NCI-H2196 (cell line): ENCODE data around the gene CCDC124.
"Not testable (repeated sequence)": the region's sequence is repeated elsewhere in the genome, so short reads cannot be mapped to it uniquely, and the experiment has no call there.

Source experiments
- DNase-seq: peaks from one replicate; lab custom pipeline; 2025; ENCODE audit not compliant: unreplicated experiment; lab: John Stamatoyannopoulos, UW

CCDC124 gene, protein sequence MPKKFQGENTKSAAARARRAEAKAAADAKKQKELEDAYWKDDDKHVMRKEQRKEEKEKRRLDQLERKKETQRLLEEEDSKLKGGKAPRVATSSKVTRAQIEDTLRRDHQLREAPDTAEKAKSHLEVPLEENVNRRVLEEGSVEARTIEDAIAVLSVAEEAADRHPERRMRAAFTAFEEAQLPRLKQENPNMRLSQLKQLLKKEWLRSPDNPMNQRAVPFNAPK

DNA sequence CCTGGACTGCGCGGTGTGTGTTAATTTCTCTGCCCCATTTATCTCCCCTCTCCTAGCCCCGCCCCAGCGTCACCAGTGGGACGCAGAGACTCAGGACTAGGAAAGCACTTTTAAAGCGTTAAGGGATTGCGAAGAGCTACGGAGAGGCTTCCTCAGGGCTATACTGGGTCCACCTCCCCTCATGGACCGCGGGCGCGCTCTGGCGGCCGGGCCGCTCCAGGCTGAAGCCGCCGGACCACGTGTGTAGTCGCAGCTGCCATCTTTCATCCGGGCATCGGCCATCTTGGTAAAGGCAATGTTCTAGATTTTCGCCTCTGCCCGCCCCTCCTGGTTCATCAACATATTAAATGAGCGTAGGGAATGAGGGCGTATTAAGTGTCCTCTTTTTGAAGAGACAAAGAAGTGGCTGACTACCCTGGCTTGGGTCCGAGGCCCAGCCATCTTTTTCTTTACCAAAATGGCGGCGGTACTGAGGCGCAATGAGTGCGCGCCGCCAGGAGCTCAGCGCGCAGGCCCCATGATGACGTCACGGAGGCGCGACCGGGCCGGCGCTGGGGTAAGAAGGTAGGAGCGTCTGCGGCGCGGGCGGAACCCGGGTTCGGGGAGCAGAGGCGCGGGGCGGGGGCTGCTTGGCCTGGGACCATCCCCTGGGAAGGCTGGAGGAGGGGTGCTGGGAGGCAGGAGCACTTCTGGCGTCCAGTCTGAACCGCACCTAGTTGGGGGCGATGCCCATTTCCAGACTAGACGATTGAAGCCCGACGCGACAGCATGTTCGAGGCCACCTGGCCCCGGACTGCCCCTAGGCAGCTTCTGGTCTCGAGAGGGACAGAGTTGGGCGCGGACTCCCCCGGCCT is at the start of gene CCDC124:
CCDC124 (plus strand) TSS at position 531 of the 854 bp plus-strand sequence. CDS start 3,406 bp downstream, outside the sequence.
- peak; percentile 92 for DNase-seq

DNA sequence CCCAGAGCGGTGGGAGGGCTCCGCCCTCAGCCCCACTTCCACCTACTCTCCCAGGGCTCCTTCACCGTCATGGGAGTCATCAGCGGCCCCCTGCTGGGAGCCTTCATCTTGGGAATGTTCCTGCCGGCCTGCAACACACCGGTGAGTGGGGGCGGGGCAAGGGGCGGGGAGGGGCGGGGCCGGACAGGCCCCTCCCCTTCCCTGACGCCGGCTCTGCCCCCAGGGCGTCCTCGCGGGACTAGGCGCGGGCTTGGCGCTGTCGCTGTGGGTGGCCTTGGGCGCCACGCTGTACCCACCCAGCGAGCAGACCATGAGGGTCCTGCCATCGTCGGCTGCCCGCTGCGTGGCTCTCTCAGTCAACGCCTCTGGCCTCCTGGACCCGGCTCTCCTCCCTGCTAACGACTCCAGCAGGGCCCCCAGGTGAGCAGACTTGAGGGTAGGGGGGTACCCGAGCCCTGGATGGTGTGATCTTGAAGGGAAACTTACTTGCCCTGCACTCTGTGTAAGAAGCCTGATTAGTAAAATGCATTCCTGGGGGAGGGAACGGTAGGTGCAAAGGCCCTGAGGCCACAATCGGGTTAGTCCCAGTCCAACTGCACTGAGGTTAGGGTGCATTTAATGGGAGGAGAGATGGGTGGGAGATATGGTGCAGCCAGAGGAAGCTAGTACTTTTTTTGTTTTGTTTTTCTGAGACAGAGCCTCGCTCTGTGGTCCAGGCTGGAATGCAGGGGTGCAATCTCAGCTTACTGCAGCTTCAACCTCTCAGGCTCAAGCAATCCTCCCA is 49.0 kb upstream of the CCDC124 start:
- DNase-seq: no peak

DNA sequence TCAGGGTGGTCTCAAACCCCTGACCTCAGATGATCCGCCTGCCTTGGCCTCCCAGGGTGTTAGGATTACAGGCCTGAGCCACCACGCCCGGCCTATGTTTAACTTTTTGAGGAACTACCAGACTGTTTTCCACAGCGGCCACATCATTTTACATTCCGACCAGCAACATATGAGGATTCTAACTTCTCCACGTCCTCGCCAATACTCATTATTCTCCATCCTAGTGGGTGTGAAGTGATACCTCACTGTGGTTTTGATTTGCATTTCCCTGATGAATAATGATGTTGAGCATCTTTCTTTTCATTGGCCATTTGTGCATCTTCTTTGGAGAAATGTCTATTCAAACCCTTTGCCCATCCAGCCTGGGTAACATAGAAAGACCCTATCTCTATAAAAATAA is 46.3 kb upstream of the CCDC124 start:
- DNase-seq: no peak

DNA sequence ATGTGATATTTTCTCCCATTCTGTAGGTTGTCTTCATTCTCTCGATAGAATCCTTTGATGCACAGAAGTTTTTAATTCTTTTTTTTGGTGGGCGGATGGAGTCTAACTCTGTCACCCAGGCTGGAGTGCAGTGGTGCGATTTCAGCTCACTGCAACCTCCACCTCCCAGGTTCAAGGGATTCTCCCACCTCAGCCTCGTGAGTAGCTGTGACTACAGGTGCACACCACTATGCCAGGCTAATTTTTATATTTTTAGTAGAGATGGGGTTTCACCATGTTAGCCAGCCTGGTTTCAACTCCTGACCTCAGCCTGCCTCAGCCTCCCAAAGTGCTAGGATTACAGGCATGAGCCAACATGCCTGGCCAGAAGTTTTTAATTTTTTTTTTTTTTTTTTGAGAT is 45.6 kb upstream of the CCDC124 start:
- DNase-seq: not testable (repeated sequence)

DNA sequence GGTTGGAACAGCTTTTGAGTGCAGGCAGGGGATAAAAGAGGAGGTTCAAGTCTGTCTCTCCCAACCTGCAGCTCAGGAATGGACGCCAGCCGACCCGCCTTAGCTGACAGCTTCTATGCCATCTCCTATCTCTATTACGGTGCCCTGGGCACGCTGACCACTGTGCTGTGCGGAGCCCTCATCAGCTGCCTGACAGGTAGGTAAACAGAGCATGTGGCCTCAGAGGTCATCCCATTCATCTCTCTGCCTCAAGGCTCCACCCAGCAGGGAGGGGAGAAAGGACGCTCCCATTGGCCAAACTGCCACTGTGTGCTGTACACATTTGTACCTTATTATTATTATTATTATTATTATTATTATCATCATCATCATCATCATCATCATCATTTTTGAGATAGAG is 44.6 kb upstream of the CCDC124 start:
- no peak for DNase-seq

DNA sequence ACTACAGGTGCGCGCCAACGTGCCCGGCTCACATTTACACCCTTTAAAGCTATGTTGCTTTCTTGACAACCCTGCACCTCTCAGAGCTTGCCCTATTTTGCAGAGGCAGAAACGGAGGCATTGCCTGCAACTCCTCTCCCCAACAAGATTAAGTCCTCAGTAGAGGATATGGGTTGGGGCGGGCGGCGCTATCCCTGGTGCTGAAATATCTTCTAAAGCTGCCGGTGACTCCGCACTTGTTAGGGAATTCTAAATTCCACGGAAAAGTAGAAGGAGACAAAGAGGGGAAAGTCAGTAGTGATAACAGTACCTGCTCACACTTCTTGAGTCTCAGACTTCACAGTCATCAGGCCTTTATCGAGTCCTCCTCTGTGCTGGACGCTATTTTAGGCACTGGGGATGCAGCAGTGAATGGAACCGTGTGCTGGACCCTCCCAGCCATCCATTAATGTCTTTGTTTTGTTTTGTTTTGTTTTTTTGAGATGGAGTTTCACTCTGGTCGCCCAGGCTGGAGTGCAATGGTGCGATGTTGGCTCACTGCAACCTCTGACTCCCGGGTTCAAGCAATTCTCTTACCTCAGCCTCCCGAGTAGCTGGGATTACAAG is 43.1 kb upstream of the CCDC124 start:
- no peak for DNase-seq

DNA sequence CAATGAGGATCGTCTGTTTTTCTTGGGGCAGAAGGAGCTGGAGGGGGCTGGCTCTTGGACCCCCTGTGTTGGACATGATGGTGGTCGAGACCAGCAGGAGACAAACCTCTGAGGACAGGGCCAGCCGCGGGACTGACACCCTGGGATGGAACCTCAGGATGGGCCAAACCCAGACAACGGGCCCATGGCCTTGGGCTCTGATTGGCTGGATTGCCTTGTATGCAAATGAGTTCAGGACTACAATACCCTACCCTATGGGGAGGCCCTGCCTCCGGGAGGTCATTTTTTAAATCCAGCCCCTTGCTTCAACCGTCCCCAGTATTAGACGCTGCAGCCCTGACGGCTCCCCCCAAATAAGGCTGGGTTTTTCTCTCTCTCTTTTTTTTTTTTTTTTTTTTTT is 39.0 kb upstream of the CCDC124 start:
- no peak for DNase-seq

DNA sequence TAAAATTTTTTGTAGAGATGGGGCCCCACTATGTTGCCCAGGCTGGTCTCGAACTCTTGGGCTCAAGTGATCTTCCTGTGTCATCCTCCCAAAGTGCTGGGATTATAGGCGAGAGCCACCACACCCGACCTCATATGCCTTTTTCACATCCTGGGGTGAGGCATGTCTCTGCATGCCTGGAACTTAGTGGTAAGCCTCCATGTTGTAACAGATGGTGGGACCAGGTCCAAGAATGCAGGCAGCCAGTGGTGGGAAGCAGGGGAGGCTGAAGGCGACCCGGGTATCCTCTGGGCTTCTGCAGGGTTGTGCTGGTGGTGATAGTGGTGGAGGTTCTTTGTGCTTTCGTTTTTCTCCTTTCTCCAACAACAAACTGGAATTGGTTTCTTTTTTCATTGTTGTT is 30.1 kb upstream of the CCDC124 start:
- no peak for DNase-seq

DNA sequence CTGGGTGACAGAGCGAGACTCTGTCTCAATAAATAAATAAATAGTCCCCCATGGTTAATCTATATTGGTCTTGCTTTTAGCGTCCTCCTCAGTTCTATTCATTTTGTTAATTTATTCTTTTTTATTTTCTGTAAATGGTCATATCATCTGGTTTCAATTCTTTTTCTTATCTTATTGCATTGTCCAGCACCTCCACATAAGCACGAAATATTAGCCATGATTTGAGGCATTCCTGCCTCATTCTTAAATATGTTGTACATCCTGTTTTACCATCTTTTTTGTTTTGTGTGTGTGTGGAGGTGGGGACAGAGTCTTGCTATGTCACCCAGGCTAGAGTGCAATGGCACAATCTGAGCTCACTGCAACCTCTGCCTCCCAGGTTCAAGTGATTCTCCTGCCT is 24.6 kb upstream of the CCDC124 start:
- no peak for DNase-seq

DNA sequence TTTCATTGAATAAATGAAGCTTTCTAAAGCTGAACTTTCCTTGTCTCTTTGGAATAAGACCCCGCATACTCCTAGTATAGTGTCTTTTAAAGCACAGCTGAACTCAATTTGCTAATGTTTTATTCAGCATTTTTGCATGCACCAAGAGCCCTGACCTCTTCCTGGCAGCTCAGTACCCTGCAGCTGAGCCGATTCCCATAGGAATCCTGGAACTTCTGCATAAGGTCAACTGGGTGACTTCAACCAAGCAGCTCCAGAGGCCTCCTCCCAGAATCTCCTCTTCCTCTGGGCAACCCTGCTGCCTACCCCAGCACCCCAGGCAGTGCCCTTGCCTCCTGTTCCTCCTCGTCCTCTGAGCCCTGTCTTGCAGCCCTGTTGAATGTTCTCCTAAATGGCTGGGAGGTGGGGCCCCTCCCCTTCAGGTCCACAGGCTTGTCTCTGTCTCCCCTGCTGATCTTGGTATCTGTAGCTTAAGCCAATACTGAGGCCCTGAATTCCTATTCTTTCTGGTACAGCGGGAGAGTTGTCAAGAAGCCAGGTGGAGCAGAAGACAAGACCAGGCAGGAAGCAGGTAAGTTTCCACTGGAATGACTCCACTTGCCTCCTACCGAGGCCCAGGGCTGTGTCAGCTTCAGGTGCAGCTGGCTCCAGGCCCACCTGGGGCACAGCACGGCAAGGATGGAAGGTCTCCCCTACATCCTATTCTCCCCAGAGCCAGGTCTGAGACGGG is 23.6 kb upstream of the CCDC124 start:
- DNase-seq: no peak

DNA sequence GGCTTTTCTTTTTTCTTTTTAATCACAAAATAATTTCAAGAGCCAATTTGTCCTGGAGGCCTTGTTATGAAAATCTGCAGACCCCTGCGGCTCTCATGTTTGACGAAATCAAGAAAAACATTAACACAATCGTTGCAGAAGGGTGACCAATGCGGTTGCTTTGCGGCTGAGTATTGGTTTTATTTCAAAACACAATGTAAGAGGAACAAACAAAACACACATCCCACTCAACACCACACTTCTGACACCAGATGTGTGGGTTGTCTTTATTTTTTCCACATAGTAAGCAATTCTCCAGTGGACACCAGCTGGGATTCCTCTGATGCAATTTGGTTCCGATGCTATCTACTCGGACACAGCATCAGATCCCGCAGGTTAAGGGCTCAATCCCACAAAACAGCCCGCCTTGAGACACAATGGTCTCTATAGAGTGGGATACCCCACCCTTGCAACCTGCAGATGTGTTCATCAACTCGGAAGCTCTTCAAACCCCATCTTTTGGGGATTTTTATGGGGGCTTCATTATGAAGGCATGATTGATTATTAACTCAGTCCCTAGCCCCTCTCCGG is 21.9 kb upstream of the CCDC124 start:
- no peak for DNase-seq

DNA sequence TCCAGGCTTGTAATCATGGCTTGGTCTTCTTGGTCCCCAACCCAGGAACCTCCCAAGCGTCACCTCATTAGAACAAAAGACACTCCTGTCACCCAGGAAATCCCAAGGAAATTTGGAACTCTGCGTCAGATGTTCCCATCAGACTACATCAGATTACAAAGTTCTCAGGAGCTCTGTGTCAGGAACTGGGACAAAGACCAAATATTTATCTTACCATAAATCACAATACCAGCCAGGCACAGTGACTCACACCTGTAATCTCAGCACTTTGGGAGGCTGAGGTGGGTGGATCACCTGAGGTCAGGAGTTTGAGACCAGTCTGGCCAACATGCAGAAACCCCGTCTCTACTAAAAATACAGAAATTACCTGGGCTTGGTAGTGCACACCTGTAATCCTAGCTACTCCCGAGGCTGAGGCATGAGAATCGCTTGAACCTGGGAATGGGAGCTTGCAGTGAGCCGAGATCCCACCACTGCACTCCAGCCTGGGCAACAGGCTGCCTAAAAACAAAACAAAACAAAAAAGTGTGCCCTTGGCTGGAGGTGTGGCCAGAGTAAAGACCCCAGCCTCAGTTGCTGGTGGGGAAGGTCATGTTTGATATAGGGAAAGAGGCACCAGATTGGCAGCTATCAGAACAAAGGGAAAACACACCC is 16.7 kb upstream of the CCDC124 start:
- DNase-seq: no peak

DNA sequence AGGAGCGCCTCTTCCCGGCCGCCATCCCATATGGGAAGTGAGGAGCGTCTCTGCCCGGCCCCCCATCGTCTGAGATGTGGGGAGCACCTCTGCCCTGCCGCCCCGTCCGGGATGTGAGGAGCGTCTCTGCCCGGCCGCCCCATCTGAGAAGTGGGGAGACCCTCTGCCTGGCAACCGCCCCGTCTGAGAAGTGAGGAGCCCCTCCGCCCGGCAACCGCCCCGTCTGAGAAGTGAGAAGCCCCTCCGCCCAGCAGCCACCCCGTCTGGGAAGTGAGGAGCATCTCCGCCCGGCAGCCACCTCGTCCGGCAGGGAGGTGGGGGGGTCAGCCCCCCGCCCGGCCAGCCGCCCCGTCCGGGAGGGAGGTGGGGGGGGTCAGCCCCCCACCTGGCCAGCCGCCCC is 14.7 kb upstream of the CCDC124 start:
- DNase-seq: not testable (repeated sequence)

DNA sequence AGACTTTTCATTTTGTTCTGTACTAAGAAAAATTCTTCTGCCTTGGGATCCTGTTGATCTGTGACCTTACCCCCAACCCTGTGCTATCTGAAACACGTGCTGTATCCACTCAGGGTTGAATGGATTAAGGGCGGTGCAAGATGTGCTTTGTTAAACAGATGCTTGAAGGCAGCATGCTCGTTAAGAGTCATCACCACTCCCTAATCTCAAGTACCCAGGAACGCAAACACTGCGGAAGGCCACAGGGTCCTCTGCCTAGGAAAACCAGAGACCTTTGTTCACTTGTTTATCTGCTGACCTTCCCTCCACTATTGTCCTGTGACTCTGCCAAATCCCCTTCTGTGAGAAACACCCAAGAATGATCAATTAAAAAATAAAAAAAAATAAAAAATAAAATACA is 13.7 kb upstream of the CCDC124 start:
- DNase-seq: not testable (repeated sequence)

DNA sequence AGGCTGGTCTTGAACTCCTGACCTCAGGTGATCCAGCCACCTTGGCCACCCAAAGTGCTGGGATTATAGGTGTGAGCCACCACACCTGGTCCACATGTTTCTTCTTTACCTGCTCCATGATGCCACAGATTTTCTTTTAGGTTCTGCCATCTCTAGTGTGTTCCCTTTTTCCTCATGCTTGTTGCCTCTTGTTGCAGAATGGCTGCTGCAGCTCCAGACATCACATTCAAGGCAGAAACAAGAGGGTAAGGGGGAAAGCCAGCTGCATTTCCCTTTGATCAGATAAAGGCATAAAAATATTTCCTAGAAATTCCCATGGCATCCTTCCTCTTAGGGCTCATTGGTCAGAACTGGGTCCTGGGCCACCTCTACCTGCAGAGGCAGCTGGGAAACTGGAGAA is 12.3 kb upstream of the CCDC124 start:
- DNase-seq: no peak

DNA sequence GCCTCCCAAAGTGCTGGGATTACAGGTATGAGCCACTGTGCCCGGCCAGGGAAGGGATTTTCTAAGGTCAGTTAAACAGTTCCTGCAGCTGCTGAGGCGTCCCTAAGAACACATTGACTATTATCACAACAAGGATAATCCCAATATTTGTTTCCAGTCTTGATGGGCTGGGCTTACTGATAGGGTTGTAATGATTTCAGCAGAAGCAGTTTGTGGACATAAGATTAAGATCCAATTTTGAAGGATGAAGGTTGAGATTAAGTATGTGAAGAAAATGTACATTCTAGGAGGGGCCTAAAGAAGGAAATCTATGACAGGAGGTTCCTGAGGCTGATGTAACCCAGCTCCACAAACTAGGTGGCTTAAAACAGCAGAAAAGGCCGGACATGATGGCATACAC is 10.7 kb upstream of the CCDC124 start:
- no peak for DNase-seq

DNA sequence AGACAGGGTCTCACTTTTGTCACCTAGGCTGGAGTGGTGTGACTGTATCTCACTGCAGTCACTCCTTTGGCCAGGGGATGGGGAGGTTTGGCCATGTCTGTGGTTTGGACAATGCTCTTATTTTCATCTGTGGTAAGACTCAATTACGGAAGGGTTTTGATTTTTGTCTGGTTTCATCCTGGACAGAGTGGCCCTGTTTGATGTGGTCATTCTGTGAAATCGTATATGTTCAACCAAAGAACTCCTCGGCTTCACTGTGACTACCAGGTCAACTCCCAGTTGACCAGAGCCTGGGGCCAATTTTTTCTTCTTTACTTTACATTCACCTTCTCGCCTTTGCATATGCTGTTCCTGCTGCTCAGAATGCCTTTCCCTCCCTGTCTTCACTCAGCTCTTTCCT is 6.8 kb upstream of the CCDC124 start:
- DNase-seq: no peak

DNA sequence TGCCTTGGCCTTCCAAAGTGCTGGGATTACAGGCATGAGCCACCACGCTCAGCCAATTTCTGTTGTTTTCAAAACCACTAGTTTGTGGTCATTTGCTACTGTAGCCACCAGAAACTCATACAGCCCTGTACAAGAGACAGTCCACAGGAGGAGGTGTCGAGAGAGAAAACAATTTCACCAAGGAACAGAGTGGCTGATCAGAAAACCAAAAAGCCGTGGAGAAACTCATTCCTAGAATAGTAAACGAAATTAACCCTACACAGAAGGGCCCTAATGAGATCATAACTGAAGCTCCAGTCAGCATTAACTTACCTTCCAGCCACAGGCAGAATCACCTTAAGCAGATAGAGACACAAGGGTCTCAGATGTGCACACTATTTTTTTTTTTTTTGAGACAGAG is 3.8 kb upstream of the CCDC124 start:
- no peak for DNase-seq

DNA sequence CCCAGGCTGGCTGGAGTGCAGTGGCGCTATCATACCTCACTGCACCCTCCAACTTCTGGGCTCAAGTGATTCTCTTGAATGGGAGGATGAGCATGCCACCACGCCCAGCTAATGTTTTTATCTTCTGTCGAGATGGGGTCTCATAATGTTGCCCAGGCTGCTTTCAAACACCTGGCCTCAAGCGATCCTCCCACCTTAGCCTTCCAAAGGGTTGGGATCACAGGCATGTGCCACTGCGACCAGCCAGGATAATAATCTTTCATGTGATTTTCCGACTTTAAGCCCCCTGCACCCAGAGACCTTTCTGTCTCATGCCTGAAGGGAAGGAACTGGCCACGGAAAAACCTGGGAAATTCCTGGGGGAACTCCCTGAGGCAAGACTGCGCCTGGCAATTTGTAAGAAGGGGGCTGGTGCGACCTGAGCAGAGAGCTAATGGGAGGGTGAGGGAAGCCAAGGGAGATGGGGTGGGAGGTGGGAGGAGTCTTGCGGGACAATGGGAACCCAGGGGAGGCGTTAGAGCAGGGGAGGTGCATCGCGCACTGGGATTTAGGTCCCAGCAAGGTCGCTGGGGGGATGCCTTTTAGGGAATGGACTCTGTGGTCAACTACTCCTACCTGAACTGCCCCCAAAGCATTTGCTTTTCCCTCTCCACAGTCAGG is 1.2 kb upstream of the CCDC124 start:
- no peak for DNase-seq
